Effector CD4-positive, alpha-beta T cell (primary cell): ENCODE data around the gene TMX4.

Source experiments
- DNase-seq: peaks from one replicate; pipeline ENCODE4 v3.0.0-alpha.2; 2020

Gene TMX4

DNA sequence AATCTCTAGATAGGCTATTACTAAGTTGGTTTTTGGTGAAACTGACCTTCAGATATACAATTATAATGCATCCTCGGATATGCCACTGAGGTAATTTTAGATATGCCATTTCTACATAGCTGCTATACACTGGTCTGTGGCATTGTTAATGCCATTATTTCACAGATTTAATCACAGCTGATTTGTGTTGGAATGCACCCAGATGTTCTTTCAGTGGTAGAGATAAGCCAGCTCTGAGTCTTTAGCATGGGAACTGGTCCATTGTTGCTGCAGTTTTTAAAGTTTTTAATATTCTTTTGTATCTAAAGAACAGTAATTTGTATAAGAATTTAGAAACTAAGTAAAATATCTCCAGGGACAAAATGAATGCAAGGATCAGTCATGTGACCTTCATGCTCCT, 6.8 kb downstream of the TMX4 start:
- no peak for DNase-seq

DNA sequence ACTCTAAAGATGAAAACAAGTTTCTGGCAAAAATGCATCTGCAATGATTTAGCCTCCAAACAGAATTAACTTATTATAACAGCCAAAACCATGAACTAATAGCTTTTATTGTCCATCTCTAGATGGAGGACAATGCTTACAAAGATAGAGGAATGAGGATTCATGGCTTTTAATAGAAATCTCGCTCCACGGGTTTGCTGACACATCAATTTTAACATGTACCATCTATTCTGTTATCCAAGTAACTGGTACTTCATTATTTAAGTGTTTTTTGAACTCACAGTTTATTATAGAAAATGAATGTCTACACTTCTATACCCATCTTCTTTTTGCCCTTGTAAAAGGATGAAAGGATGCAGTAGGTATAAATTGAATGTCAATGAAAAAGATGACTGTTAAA, 10.8 kb downstream of the TMX4 start:
- DNase-seq: no peak

DNA sequence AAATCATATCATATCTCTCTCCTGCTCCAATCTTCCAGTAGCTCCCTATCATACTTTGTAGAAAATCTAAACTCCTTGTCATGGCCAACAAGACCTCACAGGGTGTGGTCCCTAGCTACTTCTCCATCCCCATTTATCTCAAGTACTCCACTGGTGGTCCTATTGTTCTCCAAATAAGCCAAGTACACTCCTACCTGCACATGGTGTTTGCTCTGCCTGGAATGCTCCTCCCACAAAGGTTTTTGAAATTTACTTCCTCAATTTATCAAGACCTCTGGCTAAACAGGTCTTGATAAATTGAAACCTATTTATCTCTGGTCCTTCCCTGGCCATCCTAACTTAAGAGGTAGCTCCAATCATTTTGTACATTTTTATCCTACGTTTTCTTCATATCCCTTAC, 12.1 kb downstream of the TMX4 start:
- no peak for DNase-seq

DNA sequence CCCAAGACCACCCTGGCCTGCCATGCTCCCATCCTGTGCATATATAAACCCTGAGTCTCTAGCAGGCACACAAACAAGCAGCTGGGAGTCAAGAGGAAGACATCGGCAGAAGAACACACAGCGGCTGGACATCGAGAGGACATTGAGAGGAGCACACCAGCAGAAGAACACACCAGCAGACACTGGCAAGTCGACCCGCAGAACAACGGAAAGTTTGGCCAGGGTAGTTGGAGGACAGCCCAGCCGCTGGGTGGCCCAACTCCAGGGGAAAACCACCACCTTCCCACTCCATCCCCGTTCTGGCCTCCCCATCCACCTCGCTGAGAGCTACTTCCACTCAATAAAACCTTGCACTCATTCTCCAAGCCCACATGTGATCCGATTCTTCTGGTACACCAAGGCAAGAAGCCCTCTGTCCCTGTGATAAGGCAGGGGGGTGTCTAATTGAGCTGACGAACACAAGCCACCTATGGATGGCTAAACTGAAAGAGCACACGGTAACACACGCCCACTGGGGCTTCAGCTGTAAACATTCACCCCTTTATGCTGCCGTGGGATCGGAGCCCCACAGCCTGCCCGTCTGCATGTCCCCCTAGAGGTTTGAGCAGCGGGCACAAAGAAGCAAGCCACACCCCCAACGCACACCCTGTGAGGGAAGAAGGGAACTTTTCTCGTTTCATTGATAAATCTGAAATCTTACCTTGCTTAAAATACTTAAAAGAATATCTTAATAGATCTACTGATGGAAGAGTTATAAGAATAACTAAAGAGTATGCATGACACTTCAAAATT, 13.8 kb downstream of the TMX4 start:
- no peak for DNase-seq

DNA sequence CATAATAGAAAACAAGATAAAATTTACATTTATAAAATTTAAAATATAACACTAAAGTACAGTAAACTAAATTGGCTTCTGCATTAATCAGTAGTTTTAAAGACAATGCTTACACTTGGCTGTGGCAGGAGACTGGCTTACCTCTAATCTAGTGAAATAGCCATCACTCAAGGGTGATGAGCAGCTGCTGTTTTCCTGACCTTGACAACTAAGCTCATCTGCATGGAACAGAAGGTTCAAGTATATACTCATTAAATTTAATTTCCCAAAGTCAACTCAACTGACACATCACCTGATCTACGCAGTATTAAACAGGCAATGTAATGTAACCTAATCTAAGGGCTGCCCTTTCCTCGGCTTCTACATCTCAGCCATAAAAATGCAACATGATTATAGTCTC, 14.5 kb downstream of the TMX4 start:
- no peak for DNase-seq

DNA sequence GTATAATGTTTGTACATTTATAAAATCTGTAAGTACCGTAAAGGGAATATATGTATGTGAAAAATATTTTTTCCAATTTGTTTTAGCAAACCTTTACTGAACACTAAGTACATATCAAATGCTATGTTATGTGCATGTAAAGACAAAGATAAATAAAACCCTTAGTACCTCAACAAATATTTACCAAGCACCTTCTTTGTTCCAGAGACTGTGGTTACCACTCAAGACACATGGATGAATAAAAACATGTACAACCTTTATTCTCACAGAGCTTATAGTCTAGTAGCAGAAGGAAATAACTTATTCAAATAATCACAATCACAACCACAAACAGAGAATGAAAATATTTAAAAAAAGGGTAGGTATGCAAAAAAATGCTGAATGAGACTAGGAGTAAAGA, 17.5 kb downstream of the TMX4 start:
- DNase-seq: no peak

DNA sequence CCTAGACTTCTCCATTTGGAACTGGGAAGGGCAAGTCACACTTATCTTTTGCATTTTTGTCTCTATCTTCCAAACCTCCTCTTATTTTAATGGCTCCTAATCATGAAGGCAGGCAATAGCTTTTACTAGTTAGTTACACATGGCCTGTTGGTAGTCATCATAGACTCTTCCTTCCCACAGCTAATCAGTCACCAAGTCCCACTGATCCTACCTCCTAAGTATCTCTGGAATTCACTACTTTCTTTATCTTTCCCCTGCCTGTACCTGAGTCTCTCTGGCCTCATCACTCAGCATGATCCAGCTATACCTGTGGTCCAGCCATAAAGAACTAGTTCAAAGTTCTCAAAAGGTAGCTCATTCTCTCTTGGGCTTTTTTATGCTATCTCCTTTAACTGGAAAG, 18.8 kb downstream of the TMX4 start:
- no peak for DNase-seq

DNA sequence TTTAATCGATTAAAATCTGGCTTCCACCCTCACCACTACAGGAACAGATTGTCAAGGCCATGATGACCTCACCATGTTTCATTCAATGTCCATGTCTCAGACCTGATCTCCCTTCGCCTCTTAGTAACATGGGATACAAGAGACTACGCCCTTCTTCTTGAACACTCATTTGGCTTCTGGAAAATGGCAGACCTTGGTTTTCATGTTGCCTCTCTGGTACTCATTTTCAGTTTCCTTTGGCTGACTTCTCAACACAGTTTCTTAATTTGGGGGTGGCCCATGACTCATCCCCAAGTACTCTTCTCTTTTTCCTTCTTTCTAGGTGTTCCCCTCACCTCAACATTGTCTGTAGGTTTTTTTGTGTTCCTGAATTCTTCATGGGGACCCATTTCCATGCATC, 22.7 kb downstream of the TMX4 start:
- DNase-seq: no peak

DNA sequence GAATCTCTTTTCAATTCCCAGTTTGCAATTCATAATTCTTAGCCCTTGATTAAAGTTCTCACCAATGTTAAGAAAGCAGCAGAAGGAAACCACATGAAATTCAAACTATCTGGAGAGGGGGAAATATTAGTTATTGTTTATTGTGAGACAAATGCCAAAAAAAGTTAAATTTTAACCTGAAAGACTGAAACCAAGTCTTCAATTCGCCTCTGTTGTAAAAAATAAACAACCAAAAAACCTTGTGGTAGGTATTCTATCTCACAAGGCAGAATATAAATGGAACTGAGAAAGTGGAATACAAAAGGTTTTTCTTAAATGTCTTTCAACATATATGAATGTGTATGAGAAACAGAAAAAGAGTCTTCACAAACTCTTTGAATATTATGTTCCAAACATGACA, 24.8 kb downstream of the TMX4 start:
- DNase-seq: no peak

DNA sequence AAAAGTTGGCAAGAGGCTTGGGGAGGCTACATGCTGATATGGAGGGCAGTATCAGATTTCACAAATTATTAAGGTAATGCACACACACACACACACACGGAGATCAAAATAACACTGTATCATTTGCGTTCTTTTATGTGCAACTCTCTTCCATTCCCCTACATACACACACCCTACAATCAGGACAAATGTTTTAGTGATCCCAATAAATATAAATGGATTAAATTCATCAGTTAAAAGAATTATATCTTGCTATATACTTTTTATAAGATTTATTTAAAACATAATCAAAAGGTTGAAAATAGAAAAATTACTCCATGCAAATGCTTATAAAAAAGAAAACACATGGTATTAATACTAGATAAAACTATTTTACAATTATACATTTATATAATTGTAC, 25.9 kb downstream of the TMX4 start:
- DNase-seq: no peak

DNA sequence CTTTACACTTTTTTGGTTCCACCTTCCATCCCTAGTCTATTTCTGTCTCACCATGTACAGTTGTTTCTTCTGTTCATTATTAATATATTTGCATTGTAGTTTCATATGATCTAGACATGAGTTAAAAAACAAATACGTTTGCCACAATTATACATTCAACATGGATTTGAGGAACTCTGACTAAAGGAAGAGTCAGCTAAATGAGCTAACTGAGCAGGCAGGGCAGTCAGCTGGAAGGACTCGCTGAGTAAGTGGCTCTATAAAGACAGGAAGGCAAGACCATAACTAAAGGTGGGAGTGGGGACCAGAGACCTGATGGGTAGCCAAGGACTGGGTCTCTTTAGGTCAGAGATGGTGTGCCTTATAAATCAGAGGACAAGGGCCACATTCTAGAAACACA, 26.3 kb downstream of the TMX4 start:
- no peak for DNase-seq

DNA sequence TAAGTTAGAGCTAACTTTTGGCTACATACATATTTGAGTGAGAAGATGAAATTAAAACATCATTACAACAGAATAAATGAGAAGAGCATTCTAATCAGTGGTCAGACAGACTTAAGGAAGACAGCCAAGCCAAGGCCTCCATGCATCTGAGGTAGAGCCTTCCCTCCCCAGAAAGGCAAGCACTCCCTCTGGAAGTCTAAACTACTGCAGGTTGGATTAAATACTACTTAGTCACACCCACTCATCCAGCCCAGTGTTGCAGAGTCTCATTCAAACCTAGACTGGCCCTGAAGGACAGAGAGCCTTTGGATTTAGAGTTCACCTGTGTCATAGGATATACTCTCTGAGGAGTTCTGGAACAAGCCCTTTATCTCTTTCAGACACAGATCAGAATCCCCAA, 29.2 kb downstream of the TMX4 start:
- no peak for DNase-seq

DNA sequence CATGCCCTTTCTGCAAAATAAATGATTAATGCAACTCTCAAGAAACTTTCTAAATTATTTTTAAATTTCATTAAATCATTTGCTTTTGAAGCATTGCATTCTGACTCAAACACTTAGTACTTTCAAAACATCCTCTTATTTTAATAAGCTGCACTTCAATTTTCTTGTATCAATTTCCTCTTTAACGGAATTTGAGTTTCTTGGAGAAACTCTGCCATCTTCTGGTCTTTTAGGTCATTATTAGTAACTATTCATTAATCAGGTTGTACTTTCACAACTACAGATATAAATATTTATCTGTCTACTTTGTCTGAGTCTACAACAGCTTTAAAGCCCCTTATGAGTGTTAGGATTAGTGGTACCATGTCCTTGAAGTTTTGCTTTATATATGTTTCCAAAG, 30.2 kb downstream of the TMX4 start:
- no peak for DNase-seq

DNA sequence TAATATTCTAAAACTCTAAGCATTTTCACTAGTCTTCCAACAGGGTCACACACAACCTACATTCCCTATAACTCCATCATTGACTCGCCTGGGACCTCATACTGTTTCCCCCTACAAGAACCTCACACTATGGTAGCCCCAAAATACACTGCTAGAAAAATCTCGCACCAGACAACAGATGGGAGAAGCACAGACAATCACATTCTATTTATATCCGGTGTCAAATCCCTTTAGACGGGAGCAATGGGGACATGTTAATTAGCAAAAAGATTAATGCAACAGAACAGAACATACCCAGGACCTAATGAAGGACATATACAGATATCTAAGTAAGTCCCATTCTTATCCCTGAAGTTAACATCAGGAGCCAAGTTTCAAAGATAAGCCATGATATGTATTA, 33.6 kb downstream of the TMX4 start:
- no peak for DNase-seq

DNA sequence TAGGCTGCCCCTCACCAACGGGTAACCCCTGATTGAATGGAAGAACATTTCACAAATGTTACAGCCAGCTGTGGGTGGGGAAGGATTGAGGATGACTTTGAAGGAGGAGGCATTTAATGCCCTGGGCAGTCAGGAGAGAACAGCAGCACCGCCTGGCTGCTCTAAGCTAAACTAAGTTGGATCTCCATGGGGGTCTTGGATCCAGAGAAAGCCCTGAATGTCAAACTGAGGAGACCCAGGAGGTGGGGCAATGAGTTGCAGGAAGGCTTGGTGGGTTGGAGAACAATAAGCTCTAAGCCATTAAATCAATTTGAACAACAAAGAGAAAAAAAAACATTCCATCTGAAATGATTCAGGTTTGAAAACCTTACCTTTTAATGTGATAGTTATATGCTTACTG, 35.4 kb downstream of the TMX4 start:
- DNase-seq: no peak

DNA sequence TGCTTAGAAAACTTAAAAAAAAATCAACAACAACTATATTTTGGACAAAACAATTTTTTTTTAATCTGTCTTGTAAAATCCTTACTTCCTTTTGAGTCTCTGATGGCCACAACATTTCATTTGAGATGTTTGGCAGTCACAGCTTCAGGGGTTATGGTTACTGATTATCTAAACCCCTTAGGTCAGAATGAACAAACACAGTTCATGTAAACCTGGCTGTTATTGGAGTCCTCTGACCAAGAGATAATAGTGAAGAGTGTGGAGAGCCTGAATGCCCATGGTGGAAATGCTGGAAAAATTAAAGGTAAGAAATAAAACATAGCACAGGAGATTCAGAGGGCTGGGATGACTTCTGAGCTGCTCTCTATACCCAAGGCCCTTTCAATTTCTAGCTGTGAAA, 38.2 kb downstream of the TMX4 start:
- no peak for DNase-seq

DNA sequence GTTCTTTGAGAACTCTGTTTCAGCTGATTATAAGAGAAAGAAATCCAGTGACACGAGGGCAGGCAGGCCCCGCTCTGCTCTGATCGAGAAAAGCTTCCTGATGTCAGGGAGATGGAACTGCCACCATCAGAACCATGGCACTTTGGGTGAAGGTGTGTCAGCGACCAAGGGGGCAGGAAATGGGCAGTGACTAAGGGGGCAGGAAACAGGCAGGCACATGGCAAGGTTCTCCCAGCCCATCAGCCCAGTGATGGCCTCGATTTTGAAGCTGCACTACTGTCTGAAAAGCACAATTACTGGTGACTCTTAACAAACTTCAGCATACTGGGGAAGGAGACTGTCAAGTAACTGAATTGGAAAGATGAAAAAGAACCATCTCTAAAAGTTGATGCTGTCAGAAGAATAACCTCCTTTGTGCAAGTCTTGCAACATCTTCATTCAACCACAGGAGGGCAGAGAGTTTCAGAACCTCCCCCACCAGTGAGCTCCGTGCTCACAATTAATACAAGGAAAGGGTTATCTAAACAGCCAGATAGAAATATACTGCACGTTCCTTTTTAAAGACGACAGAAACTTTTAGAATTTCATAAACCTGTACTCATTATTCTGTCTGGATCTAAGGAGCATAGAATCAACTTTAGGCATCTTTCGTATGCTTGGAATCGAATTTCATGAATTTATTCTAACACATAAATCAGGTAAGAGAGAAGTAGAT, 39.1 kb downstream of the TMX4 start:
- no peak for DNase-seq

DNA sequence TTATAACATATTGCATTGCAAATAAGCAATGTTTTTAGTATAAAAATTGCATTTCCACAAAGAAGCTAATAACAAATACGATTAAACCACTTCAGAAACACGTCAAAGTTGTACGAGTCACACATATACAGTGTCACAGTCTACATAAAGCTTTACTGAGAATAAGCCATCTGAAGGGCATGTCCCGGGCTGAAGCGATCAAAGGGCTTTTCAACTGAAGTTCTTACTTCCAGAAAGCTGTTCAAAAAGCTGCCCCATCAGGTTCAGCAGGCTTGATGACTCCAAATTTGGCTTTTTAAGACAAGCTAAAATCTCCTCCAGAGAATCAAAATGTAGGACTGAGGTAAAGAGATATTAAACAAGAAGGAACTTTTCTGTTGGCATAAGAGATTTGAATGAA, 41.9 kb downstream of the TMX4 start:
- no peak for DNase-seq

DNA sequence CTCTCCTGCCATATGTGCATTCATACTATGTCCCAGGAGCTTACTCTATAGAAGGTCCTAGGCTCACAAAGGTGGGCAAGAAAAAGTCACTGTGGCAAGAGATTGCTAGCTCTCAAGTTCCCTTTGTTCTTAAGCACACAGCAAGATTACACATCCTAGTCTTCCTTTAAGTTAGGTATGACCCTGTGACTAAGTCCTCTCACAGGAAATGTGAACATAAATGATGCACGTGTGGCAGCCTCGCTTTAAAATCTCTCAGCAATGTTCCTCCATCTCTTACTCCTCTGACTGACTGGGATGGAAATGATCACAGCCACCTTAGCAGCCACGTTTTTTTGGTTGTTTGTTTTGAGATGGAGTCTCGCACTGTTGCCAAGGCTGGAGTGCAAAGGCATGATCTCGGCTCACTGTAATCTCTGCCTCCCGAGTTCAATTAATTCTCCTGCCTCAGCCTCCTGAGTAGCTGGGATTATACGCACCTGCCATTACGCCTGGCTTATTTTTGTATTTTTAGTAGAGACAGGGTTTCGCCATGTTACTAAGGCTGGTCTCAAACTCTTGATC, 43.6 kb downstream of the TMX4 start:
- no peak for DNase-seq

DNA sequence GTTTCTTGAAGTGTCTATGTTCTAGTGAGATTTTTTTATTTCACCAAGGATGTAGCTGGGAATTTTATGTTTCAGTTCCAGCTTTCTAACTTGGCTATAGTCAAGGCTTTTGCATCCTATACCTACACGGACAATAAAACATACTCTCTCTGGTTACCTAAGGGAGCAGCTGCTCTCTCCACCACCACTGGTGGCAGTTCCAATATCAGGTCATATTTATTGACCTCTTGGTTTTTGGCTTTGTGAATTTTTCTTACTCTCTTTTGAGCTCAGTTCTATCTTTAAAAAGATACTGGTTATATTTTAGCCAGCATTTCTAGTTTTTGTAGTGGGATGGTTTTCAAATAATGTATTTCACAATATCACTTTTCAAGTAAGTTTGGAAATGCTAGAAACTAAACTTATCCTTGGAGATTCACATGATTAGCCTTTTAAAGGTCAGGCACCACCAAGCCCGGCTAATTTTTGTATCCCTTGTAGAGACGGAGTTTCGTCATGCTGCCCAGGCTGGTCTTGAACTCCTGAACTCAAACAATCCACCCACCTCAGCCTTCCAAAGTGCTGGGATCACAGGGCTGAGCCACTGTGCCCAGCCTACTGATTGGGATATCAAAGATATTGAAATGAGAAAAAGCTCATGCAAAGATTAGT, 44.7 kb downstream of the TMX4 start:
- DNase-seq: no peak

DNA sequence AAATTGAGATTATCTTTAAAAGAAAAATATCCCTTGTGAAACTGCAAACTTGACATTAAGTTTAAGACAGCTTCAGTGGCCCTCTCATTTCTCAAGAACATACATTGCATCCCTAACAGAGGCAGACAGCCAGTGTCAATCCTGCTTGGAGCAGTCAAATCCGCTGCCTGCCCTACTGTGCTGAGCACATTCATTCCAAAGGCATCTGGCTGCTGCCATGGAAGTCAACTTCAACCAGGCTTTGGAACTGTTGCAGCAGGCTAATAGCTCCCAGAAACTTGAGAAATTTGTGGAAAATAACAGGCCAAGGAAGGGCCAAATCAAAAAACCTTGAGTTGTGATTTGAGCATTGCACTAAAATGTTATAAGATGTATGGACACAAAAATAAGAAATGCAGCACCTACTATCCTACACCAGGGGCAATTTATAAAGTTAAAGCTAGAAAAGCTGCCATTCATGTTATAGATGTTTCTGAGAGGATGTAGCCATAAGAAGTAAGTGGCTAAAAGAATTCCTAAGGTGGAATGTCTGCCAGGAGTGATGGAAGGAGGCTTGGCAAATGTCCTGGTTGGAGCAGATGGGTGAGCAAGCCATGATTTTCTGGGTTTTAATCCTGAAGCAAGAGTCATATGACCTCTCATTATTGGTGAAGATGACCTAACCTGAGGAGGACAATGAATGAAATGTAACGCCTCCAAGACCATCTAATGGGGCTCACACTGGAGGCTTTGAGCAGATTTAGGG, 47.9 kb downstream of the TMX4 start:
- no peak for DNase-seq

DNA sequence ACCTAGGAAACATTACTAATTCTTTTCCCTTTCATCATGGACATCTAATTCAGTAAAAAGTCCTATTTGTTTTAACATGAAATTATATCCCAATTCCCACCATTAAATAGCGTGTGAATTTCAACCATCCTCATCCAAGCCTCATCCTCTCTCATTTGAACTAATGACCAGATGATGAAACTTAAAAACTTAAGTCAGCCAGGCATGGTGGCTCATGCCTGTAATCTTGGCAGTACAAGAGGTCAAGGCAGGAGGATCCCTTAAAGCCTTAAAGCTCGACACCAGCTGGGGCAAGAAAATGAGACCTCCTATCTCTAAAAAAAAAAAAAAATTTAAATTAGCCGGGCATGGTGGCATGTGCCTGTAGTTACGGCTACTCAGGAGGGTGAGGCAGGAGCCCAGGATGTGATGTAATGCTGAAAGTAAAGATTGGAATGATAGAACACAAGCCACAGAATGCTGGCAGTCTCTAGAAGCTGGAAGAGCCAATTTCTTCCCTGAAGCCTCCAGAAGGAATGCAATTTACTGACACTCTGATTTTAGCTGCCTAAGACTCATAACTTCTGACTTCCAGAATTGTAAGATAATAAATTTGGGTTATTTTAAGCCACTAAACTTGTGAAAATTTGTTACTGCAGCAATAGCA, 52.2 kb downstream of the TMX4 start:
- no peak for DNase-seq

DNA sequence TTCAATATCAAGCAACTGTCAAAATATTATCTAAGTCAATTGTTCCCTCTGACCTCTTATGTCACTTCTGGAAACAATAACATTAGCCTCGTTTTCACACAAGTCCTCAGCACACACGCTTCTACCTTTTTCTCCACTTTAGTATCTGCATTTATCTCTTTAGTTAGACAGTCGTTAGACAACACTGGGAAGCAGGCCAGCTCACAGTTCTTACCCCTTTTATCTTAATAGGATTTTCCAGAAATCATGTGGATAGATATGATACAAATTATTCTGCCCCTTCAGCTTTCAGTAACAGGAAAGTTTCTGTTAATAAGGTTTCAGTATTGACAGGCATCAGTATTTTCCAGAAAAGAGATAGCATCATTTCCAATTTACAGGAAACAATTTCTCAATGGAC, 53.4 kb downstream of the TMX4 start:
- no peak for DNase-seq
